ENCODE data around the gene DNAJC21. TPM values are rescaled to one million over a fixed set of nuclear protein-coding genes. Genes with fewer than 3 reads are reported as not detected.

DNAJC21 gene
- polyA plus RNA-seq, 2 of the 4 experiments (the other 2 are of a cell fraction), result 31.1 to 36.5 TPM

DNA sequence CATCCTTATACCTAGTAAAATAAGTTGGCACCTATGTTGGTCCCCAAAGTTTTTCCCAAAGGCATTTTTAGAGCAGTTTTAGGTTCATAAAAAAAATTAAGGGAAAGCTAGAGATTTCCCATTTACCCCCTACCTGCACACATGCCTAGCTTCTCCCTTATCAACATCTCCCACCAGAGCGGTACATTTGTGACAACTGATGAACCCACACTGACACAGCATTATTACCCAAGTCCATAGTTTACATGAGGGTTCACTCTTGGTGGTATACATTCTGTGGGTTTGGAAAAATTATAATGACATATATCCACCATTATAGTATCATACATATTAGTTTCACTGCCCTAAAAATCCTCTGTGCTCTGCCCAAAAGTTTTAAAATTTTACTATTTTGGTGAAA is 26.1 kb upstream of the DNAJC21 start:
- WGBS (ENCODE audit: missing lambda C conversion rate), result 94% methylated on average over 1 of the region's 1 CpG
- FAIRE-seq (no peak), ATAC-seq (no peak), DNase-seq (ENCODE audit: low read depth in 1 of 2, low spot score in 1 of 2) (no peak)
- H3K9me3 ChIP-seq, result no peaks in the 10 kb centered on the region
- TF ChIP-seq CEBPB (IDR thresholded peaks at IDR 0.05), result no peak
- no peak for TF ChIP-seq POLR2A (IDR thresholded peaks at IDR 0.05; ENCODE audit: low read length)
- no peak for TF ChIP-seq GATA3 (IDR thresholded peaks at IDR 0.05; ENCODE audit: borderline replicate concordance)
- no peak for TF ChIP-seq MYC (IDR thresholded peaks at IDR 0.05; ENCODE audit: borderline replicate concordance, low read length)
- no peak for TF ChIP-seq CHD2 (IDR thresholded peaks at IDR 0.05; ENCODE audit: low read length, partially characterized antibody)
- TF ChIP-seq SMC3 (IDR thresholded peaks at IDR 0.05), result no peak
- CTCF ChIA-PET, result interaction anchor here (1.4 to 16.6 kb wide), 6 partner anchors 13 to 419 kb away, joined by 3 to 621 read pairs (median 5); partner anchors contain the start of genes BRIX1 and RAD1
- no peak overlapping the region for H3K27ac ChIP-seq
- H3K4me2 ChIP-seq, result no peak overlapping the region
- no peaks in the 10 kb centered on the region for H3K4me1 ChIP-seq
- POLR2A ChIA-PET, result interaction anchor here (1.3 to 1.5 kb wide), 2 partner anchors 12 to 26 kb away, joined by 3 to 4 read pairs; partner anchors contain the start of genes BRIX1, DNAJC21 and RAD1
- no peak overlapping the region for H3K4me3 ChIP-seq

DNA sequence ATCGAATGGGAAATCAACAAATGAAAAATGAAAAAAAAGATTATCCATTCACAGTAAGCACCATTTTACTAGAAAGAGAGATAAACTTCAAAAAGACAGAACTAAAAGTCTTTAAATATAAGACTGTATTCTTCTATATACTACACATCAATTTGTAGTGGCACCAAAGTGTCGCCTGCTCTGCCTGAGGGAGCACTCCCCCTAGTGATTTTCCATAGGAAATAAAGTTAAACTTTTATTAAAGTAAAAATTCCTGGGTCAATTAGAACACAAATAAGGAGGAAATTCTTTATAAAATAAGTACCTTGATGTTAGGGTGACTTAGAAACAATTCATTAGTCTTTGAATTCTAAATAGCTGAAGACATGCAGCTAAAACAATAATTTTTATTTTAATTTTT is 23.8 kb upstream of the DNAJC21 start:
- no peaks in the 10 kb centered on the region for H3K4me1 ChIP-seq
- no peak overlapping the region for H3K27ac ChIP-seq
- FAIRE-seq (no peak), DNase-seq (ENCODE audit: low read depth in 1 of 2, low spot score in 1 of 2) (peak in 1 of 2 experiments; percentile 27), ATAC-seq (peak in 1 of 2 experiments; percentile 65; a peak in 2 of 6 replicates)
- WGBS (ENCODE audit: missing lambda C conversion rate), result 60% methylated on average over 2 of the region's 2 CpGs
- peak; percentile 69 for TF ChIP-seq CTCF (IDR thresholded peaks at IDR 0.05)
- TF ChIP-seq EP300 (IDR thresholded peaks at IDR 0.05), result no peak
- TF ChIP-seq RAD21 (conservative IDR thresholded peaks at IDR 0.05 in 1 of 2, IDR thresholded peaks at IDR 0.05 in 1 of 2), result peak; percentile 57 to 58
- TF ChIP-seq TFCP2L1 (CRISPR knock-in tag; IDR thresholded peaks at IDR 0.05), result no peak
- peak; percentile 60 for TF ChIP-seq SMC3 (IDR thresholded peaks at IDR 0.05)
- no peak for TF ChIP-seq NPAS2 (CRISPR knock-in tag; IDR thresholded peaks at IDR 0.05; ENCODE audit: borderline replicate concordance)
- POLR2A ChIA-PET, result no interaction called here
- H3K4me3 ChIP-seq, result no peak overlapping the region
- no peak overlapping the region for H3K4me2 ChIP-seq
- CTCF ChIA-PET, result interaction anchor here (0.7 to 16.6 kb wide), 10 partner anchors 10 to 422 kb away, joined by 3 to 621 read pairs (median 4); partner anchors contain the start of genes BRIX1 and RAD1
- no peaks in the 10 kb centered on the region for H3K9me3 ChIP-seq

DNA sequence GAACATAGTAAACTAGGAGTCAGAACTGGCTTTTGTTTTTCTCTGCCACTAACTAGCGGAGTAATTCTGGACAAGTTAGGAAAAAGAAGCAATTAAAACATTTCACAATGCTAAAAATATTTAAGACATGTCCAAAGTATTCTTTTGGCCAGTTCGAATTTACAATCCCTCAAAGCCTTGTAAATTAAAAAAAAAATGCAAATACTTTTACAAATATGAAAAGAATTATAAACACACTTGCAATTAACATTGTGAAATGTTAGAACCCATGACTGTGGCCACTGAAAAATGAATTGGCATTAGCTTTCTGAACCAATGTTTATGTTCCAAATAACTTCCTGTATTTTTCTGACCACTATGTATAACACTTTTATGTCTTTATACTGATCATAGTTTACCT is 16.3 kb upstream of the DNAJC21 start:
- Histone ChIP-seq H3K4me2 (peak overlapping the region; percentile 88), H3K9me3 (no peaks in the 10 kb centered on the region), H3K4me3 (no peak overlapping the region), H3K4me1 (peaks cover 26% of the 10 kb centered on the region), H3K27ac (no peak overlapping the region)
- FAIRE-seq (no peak), ATAC-seq (no peak), DNase-seq (ENCODE audit: low read depth in 1 of 2, low spot score in 1 of 2) (no peak)
- POLR2A ChIA-PET, result no interaction called here
- CTCF ChIA-PET, result interaction anchor here (3.8 kb wide), 1 partner anchor 438 kb away, joined by 12 read pairs; no protein-coding TSS in a partner anchor
- WGBS (ENCODE audit: missing lambda C conversion rate), result 85% methylated on average over 2 of the region's 2 CpGs
- TF ChIP-seq GATA3 (IDR thresholded peaks at IDR 0.05; ENCODE audit: borderline replicate concordance), result no peak
- no peak for TF ChIP-seq EP300 (IDR thresholded peaks at IDR 0.05)
- no peak for TF ChIP-seq E2F6 (IDR thresholded peaks at IDR 0.05; ENCODE audit: borderline replicate concordance, low read depth)
- TF ChIP-seq CTCF (IDR thresholded peaks at IDR 0.05), result no peak
- TF ChIP-seq BHLHE40 (IDR thresholded peaks at IDR 0.05; ENCODE audit: low read depth, low read length), result no peak
- TF ChIP-seq RARB (CRISPR knock-in tag; IDR thresholded peaks at IDR 0.05), result no peak
- TF ChIP-seq KDM5A (IDR thresholded peaks at IDR 0.05), result no peak
- no peak for TF ChIP-seq KDM1A (IDR thresholded peaks at IDR 0.05; ENCODE audit: low read depth)
- TF ChIP-seq CEBPB (IDR thresholded peaks at IDR 0.05), result no peak
- TF ChIP-seq FOSB (CRISPR knock-in tag; IDR thresholded peaks at IDR 0.05), result no peak
- no peak for TF ChIP-seq RFX5 (IDR thresholded peaks at IDR 0.05)
- TF ChIP-seq NR3C1 (IDR thresholded peaks at IDR 0.05), result no peak
- no peak for TF ChIP-seq ZFP36 (IDR thresholded peaks at IDR 0.05; ENCODE audit: borderline replicate concordance, partially characterized antibody)
- no peak for TF ChIP-seq TP53 (CRISPR knock-in tag; IDR thresholded peaks at IDR 0.05)
- TF ChIP-seq REST (IDR thresholded peaks at IDR 0.05), result no peak
- TF ChIP-seq EHMT2 (IDR thresholded peaks at IDR 0.05; ENCODE audit: low read depth), result no peak
